Brain microvascular endothelial cell (primary cell): ENCODE results near the gene ZNF70.

ENCODE experiments used
- DNase-seq: peaks from one replicate; pipeline ENCODE4 v3.0.0-alpha.2; 2020
- H3K27ac ChIP-seq: fragments of 250-450 bp; sonication (Bioruptor Pico); 2 replicates; pipeline ENCODE4 v1.5.1; 2020; ENCODE audit warnings: mild to moderate bottlenecking, moderate library complexity
- H3K27me3 ChIP-seq: fragments of 250-450 bp; sonication (Bioruptor Pico); replicated peaks from 2 replicates; pipeline ENCODE4 v1.5.1; 2020; ENCODE audit warnings: mild to moderate bottlenecking
- H3K36me3 ChIP-seq: fragments of 250-450 bp; sonication (Bioruptor Pico); replicated peaks from 2 replicates; pipeline ENCODE4 v1.5.1; 2020; ENCODE audit warnings: mild to moderate bottlenecking
- H3K4me3 ChIP-seq: 2 replicates; pipeline ENCODE4 v1.5.1; 2011; ENCODE audit warnings: low read depth, mild to moderate bottlenecking, control low read depth, low read length, moderate library complexity
- in situ Hi-C: cut with HindIII; loops from 2 replicates; pipeline ENCODE4 v1.10.0; 2017; ENCODE audit warnings: low sequenced_read_pairs, low pct_ligation_motif_present
- TF ChIP-seq, protein P1 (sequence below): IDR thresholded peaks from 2 replicates; pipeline ENCODE4 v1.5.1; 2011; ENCODE audit warnings: low read depth, mild to moderate bottlenecking, moderate library complexity, low read length, control low read depth, inconsistent platforms; ENCODE audit errors: missing control alignments

ZNF70 gene

DNA sequence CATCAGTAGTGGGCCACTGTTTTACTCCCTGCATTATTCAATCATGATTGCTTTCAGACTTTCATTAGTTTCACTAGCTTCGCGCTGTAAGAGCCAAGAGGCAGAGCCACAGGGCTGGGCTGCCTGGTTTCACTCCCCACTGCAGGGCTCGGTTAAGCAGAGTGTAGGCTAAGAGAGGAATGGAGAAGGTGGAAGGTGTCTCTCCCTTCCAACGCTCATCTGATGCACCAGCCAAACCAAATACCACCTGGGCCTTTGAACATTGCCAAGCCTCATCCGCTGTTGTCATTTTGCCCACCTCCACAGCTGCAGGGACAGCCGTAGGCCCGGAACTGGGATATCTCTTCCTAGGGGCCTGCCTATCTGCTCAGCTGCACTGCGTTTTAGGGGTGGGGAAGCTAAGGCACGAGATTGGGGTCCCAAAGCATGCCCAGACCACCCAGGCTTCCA is 35.4 kb upstream of the ZNF70 start:
- in situ Hi-C loops = no loop called here
- TF ChIP-seq, protein P1, sequence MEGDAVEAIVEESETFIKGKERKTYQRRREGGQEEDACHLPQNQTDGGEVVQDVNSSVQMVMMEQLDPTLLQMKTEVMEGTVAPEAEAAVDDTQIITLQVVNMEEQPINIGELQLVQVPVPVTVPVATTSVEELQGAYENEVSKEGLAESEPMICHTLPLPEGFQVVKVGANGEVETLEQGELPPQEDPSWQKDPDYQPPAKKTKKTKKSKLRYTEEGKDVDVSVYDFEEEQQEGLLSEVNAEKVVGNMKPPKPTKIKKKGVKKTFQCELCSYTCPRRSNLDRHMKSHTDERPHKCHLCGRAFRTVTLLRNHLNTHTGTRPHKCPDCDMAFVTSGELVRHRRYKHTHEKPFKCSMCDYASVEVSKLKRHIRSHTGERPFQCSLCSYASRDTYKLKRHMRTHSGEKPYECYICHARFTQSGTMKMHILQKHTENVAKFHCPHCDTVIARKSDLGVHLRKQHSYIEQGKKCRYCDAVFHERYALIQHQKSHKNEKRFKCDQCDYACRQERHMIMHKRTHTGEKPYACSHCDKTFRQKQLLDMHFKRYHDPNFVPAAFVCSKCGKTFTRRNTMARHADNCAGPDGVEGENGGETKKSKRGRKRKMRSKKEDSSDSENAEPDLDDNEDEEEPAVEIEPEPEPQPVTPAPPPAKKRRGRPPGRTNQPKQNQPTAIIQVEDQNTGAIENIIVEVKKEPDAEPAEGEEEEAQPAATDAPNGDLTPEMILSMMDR = no peak
- no peaks in the 10 kb centered on the region for H3K27me3 ChIP-seq
- DNase-seq = no peak
- peak overlapping the region; percentile 89 for H3K4me3 ChIP-seq
- peak overlapping the region; percentile 94 for H3K27ac ChIP-seq
- no peaks in the 10 kb centered on the region for H3K36me3 ChIP-seq

GRCh38 chr22:23784215-23784732 is 33.4 kb upstream of the ZNF70 start:
- H3K27ac ChIP-seq = no peak overlapping the region
- no peak overlapping the region for H3K4me3 ChIP-seq
- no peaks in the 10 kb centered on the region for H3K36me3 ChIP-seq
- no peaks in the 10 kb centered on the region for H3K27me3 ChIP-seq
- TF ChIP-seq, protein P1 = no peak
- peak; percentile 60 for DNase-seq
- in situ Hi-C loops = no loop called here

GRCh38 chr22:23783265-23784150 is 32.6 kb upstream of the ZNF70 start:
- Histone ChIP-seq H3K4me3 (no peak overlapping the region), H3K36me3 (no peaks in the 10 kb centered on the region), H3K27ac (no peak overlapping the region), H3K27me3 (no peaks in the 10 kb centered on the region)
- TF ChIP-seq, protein P1 = no peak
- DNase-seq = no peak
- in situ Hi-C loops = no loop called here

DNA sequence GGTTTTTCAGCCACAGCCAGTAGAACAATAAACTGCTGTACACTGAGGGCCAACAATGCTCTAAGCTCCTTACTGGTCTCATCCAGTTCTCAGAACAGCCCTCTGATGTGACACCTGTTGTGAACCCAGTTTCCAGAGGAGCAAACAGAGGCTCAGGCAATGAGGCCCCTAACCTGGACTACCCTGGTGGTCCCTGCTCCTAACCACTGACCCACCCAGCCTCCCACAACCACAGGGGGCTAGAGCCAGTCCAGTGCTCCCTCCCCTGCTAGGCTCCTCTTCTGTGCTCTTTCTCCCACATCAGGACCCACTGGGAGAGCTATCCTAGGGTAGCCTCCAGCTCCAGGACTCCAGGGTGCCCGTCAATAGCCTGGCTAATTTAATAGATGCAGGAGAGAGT is 31.8 kb upstream of the ZNF70 start:
- in situ Hi-C loops = no loop called here
- TF ChIP-seq, protein P1 = no peak
- Histone ChIP-seq H3K27ac (no peak overlapping the region), H3K27me3 (no peaks in the 10 kb centered on the region), H3K36me3 (no peaks in the 10 kb centered on the region), H3K4me3 (no peak overlapping the region)
- DNase-seq = no peak

- Histone ChIP-seq H3K4me3 (no peak overlapping the region), H3K27ac (no peak overlapping the region), H3K27me3 (no peaks in the 10 kb centered on the region), H3K36me3 (no peaks in the 10 kb centered on the region)
- DNase-seq = no peak
- TF ChIP-seq, protein P1 = no peak
- in situ Hi-C loops = no loop called here
These were observed 31.3 kb upstream of the ZNF70 start for GRCh38 chr22:23782252-23782651.
